ENCODE measurements around the gene TENM3.

TENM3 gene

GRCh38 chr4:182228991-182229577 lies 14.1 kb upstream of the TENM3 start:
- Histone ChIP-seq H3K79me2 (ENCODE audit: control insufficient read depth, low read length) (no peaks in the 10 kb centered on the region), H3K27ac (ENCODE audit: low read depth, low read length) (no peak overlapping the region), H4K20me1 (ENCODE audit: control insufficient read depth, insufficient read depth, low read depth, low read length) (no peaks in the 10 kb centered on the region), H3K9me2 (replicated peaks; ENCODE audit: control insufficient read depth, low read length) (no peaks in the 10 kb centered on the region), H3K9me3 (ENCODE audit: control insufficient read depth, insufficient read depth, low read length) (peaks cover 3% of the 10 kb centered on the region; the same call in 1 of the 2 replicates), H3K27me3 (ENCODE audit: control insufficient read depth, low read length) (no peaks in the 10 kb centered on the region), H3K4me2 (ENCODE audit: low read length) (no peak overlapping the region), H3F3A (ENCODE audit: control insufficient read depth, insufficient read depth) (no peaks in the 10 kb centered on the region), H3K36me3 (ENCODE audit: control insufficient read depth, low read length) (no peaks in the 10 kb centered on the region), H3K4me1 (ENCODE audit: control insufficient read depth, low read length) (no peaks in the 10 kb centered on the region), H3K4me3 (ENCODE audit: low read length) (no peak overlapping the region)
- TF ChIP-seq, protein P1, sequence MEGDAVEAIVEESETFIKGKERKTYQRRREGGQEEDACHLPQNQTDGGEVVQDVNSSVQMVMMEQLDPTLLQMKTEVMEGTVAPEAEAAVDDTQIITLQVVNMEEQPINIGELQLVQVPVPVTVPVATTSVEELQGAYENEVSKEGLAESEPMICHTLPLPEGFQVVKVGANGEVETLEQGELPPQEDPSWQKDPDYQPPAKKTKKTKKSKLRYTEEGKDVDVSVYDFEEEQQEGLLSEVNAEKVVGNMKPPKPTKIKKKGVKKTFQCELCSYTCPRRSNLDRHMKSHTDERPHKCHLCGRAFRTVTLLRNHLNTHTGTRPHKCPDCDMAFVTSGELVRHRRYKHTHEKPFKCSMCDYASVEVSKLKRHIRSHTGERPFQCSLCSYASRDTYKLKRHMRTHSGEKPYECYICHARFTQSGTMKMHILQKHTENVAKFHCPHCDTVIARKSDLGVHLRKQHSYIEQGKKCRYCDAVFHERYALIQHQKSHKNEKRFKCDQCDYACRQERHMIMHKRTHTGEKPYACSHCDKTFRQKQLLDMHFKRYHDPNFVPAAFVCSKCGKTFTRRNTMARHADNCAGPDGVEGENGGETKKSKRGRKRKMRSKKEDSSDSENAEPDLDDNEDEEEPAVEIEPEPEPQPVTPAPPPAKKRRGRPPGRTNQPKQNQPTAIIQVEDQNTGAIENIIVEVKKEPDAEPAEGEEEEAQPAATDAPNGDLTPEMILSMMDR (IDR thresholded peaks at IDR 0.05; ENCODE audit: low read depth, low read length, poor library complexity, severe bottlenecking), result no peak
- TF ChIP-seq EZH2phosphoT487 (IDR thresholded peaks at IDR 0.05; ENCODE audit: borderline replicate concordance, low read length), result no peak

DNA sequence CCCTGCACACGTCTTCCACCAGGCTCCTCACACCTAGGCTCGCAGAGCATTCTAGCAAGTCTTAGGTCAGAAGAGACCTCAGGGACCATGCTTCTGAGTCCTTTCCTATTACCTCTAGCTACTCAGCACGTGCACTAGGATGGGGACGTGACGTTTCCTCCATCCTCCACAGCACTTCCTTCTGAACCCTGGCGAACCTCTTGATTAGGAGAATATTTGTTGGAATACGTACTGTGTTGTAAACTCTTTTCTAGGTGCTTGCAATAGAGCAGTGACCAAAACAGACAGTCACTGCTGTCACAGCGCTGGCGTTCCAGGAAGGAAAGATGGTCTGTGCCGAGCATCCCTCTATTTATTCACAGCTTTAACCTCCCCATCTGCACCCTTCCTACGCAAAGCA lies 12.9 kb upstream of the TENM3 start:
- no peak overlapping the region for H3K4me2 ChIP-seq (ENCODE audit: low read length)
- no peaks in the 10 kb centered on the region for H3K79me2 ChIP-seq (ENCODE audit: control insufficient read depth, low read length)
- no peak overlapping the region for H3K27ac ChIP-seq (ENCODE audit: low read depth, low read length)
- TF ChIP-seq, protein P1 (IDR thresholded peaks at IDR 0.05; ENCODE audit: low read depth, low read length, poor library complexity, severe bottlenecking), result no peak
- no peak for TF ChIP-seq EZH2phosphoT487 (IDR thresholded peaks at IDR 0.05; ENCODE audit: borderline replicate concordance, low read length)
- H3F3A ChIP-seq (ENCODE audit: control insufficient read depth, insufficient read depth), result no peaks in the 10 kb centered on the region
- H3K9me2 ChIP-seq (replicated peaks; ENCODE audit: control insufficient read depth, low read length), result no peaks in the 10 kb centered on the region
- H3K36me3 ChIP-seq (ENCODE audit: control insufficient read depth, low read length), result no peaks in the 10 kb centered on the region
- H3K9me3 ChIP-seq (ENCODE audit: control insufficient read depth, insufficient read depth, low read length), result peaks cover 3% of the 10 kb centered on the region; the same call in 1 of the 2 replicates
- H3K4me3 ChIP-seq (ENCODE audit: low read length), result no peak overlapping the region
- no peaks in the 10 kb centered on the region for H4K20me1 ChIP-seq (ENCODE audit: control insufficient read depth, insufficient read depth, low read depth, low read length)
- H3K4me1 ChIP-seq (ENCODE audit: control insufficient read depth, low read length), result no peaks in the 10 kb centered on the region
- H3K27me3 ChIP-seq (ENCODE audit: control insufficient read depth, low read length), result no peaks in the 10 kb centered on the region

GRCh38 chr4:182231080-182231479 lies 12.1 kb upstream of the TENM3 start:
- Histone ChIP-seq H3K36me3 (ENCODE audit: control insufficient read depth, low read length) (no peaks in the 10 kb centered on the region), H4K20me1 (ENCODE audit: control insufficient read depth, insufficient read depth, low read depth, low read length) (no peaks in the 10 kb centered on the region), H3K4me2 (ENCODE audit: low read length) (no peak overlapping the region), H3K9me3 (ENCODE audit: control insufficient read depth, insufficient read depth, low read length) (peaks cover 3% of the 10 kb centered on the region; the same call in 1 of the 2 replicates), H3K4me1 (ENCODE audit: control insufficient read depth, low read length) (no peaks in the 10 kb centered on the region), H3K9me2 (replicated peaks; ENCODE audit: control insufficient read depth, low read length) (no peaks in the 10 kb centered on the region), H3K27ac (ENCODE audit: low read depth, low read length) (no peak overlapping the region), H3K27me3 (ENCODE audit: control insufficient read depth, low read length) (no peaks in the 10 kb centered on the region), H3K79me2 (ENCODE audit: control insufficient read depth, low read length) (no peaks in the 10 kb centered on the region), H3K4me3 (ENCODE audit: low read length) (no peak overlapping the region), H3F3A (ENCODE audit: control insufficient read depth, insufficient read depth) (no peaks in the 10 kb centered on the region)
- TF ChIP-seq, protein P1 (IDR thresholded peaks at IDR 0.05; ENCODE audit: low read depth, low read length, poor library complexity, severe bottlenecking), result no peak
